Kidney (tissue), 14 donors: Measurements from ENCODE around the gene PARP11. TPM values are rescaled to one million over a fixed set of nuclear protein-coding genes. Genes with fewer than 3 reads are reported as not detected.
"Not testable (repeated sequence)": the region's sequence is repeated elsewhere in the genome, so short reads cannot be mapped to it uniquely, and the experiment has no call there.

Experiments used
- DNase-seq, 5 donors: peaks; one replicate each; pipeline ENCODE4 v3.0.0-alpha.2; 2013 to 2020
- FAIRE-seq: peaks from 2 replicates; lab custom pipeline; 2012; peaks lifted over from hg19 to GRCh38; lab: Jason Lieb, UNC
- H3K27ac ChIP-seq, 2 donors: one replicate each; pipeline ENCODE4 v1.7.0; 2013; ENCODE audit warnings: low read depth in 2 of 2, low read length in 2 of 2, inconsistent platforms in 1 of 2
- H3K27me3 ChIP-seq: one replicate; pipeline ENCODE4 v1.7.1; 2013; ENCODE audit warnings: low read length, inconsistent platforms; ENCODE audit not compliant: control insufficient read depth, insufficient read depth
- H3K36me3 ChIP-seq, 3 donors: one replicate each; pipeline versions ENCODE4 v1.7.0 to v1.7.1; 2013; ENCODE audit warnings: low read length in 3 of 3, control low read depth in 1 of 3, inconsistent platforms in 1 of 3; ENCODE audit not compliant: insufficient read depth in 3 of 3, control insufficient read depth in 2 of 3
- H3K4me1 ChIP-seq, 3 donors: one replicate each; pipeline versions ENCODE4 v1.7.0 to v1.7.1; 2013; ENCODE audit warnings: low read length in 3 of 3, inconsistent platforms in 1 of 3, low read depth in 1 of 3; ENCODE audit not compliant: control insufficient read depth in 2 of 3, insufficient read depth in 2 of 3
- H3K4me3 ChIP-seq, 3 donors: one replicate each; pipeline versions ENCODE4 v1.7.0 to v1.8.1; 2013; ENCODE audit warnings: low read length in 3 of 3, control low read depth in 1 of 3, inconsistent platforms in 1 of 3
- H3K9ac ChIP-seq, 3 donors: one replicate each; pipeline versions ENCODE4 v1.7.0 to v1.7.1; 2013; ENCODE audit warnings: low read length in 3 of 3, control low read depth in 1 of 3, inconsistent platforms in 1 of 3
- H3K9me3 ChIP-seq, 3 donors: one replicate each; pipeline versions ENCODE4 v1.7.0 to v1.7.1; 2013; ENCODE audit warnings: low read length in 3 of 3, control low read depth in 1 of 3, inconsistent platforms in 1 of 3; ENCODE audit not compliant: control insufficient read depth in 2 of 3, insufficient read depth in 1 of 3
- intact Hi-C: fragments of 100-400 bp; cut with DNase I; formaldehyde crosslinking; loops from one replicate; pipeline ENCODE4 v1.11.1; 2022
- polyA plus RNA-seq: library from polyadenylated mRNA; stranded (reverse); fragments of 350-450 nt; fragmentation: Illumina TruSeq; extraction: RNeasy Lipid Tissue Mini Kit (QIAGEN cat#74804); gene quantifications from one replicate; pipeline ENCODE4 v1.2.3, GENCODE V29; 2014; ENCODE audit warnings: low read depth, low replicate concordance; ENCODE audit not compliant: insufficient read depth
- total RNA-seq: library from RNA; stranded (reverse); fragmentation: NEBNext Ultra II Directional; extraction: Animal tissue kit (Norgen Biotek cat#: 25700); gene quantifications from one replicate; pipeline ENCODE4 v1.2.1, GENCODE V29; 2021
- TF ChIP-seq, protein P1 (sequence below): IDR thresholded peaks from 3 replicates; pipeline ENCODE4 v1.5.1; 2012; ENCODE audit warnings: mild to moderate bottlenecking, moderate library complexity, borderline replicate concordance; ENCODE audit not compliant: insufficient read depth; ENCODE audit errors: extremely low read depth
- donor health status: control.
- donor health status: control.
- donor health status: control.
- donor health status: control.
- donor health status: control.
- donor health status: DM: yes; HTN: yes; CAD: no.
- donor health status: Normal renal cell carcinoma (clear cell type).

Gene PARP11
- total and polyA plus RNA-seq, 2 donors from 2014 or later, result 2.6 to 13.1 TPM

DNA sequence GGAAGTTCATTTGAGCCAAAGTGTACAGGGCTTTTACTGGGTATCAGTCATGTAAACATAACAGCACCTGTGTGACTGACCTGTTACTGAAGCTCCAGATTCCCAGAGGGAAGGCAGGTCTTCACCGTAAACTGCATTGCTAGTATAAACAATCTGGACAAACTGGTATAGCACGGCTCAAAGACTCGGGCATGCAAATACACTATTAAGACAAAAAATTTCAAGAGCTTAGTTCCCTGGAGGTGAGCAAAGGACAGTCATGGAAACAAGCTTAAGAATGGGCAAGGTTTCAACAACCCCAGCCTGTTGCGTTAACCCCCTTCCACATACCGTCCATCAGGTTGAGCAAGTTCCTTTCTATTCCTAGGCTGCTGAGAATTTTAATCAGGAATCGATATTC, 9.4 kb downstream of the PARP11 start:
- intact Hi-C loops, result no loop called here
- DNase-seq (no peak), FAIRE-seq (no peak)
- H3K4me3 ChIP-seq, result no peak overlapping the region
- H3K9ac ChIP-seq, result no peak overlapping the region
- no peak overlapping the region for H3K27ac ChIP-seq
- H3K36me3 ChIP-seq, result no peaks in the 10 kb centered on the region
- TF ChIP-seq, protein P1, sequence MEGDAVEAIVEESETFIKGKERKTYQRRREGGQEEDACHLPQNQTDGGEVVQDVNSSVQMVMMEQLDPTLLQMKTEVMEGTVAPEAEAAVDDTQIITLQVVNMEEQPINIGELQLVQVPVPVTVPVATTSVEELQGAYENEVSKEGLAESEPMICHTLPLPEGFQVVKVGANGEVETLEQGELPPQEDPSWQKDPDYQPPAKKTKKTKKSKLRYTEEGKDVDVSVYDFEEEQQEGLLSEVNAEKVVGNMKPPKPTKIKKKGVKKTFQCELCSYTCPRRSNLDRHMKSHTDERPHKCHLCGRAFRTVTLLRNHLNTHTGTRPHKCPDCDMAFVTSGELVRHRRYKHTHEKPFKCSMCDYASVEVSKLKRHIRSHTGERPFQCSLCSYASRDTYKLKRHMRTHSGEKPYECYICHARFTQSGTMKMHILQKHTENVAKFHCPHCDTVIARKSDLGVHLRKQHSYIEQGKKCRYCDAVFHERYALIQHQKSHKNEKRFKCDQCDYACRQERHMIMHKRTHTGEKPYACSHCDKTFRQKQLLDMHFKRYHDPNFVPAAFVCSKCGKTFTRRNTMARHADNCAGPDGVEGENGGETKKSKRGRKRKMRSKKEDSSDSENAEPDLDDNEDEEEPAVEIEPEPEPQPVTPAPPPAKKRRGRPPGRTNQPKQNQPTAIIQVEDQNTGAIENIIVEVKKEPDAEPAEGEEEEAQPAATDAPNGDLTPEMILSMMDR, result no peak
- H3K4me1 ChIP-seq, result no peaks in the 10 kb centered on the region
- H3K27me3 ChIP-seq, result no peaks in the 10 kb centered on the region
- H3K9me3 ChIP-seq, result peaks cover 0 to 15% (median 0%) of the 10 kb centered on the region in 3 donors

GRCh38 chr12:3842517-3842916, 30.7 kb downstream of the PARP11 start:
- intact Hi-C loops, result no loop called here
- Histone ChIP-seq H3K4me1 (no peaks in the 10 kb centered on the region), H3K9me3 (no peaks in the 10 kb centered on the region), H3K27me3 (no peaks in the 10 kb centered on the region), H3K9ac (no peak overlapping the region), H3K27ac (no peak overlapping the region), H3K4me3 (no peak overlapping the region), H3K36me3 (no peaks in the 10 kb centered on the region)
- FAIRE-seq (no peak), DNase-seq (no peak)
- TF ChIP-seq, protein P1, result no peak

GRCh38 chr12:3841783-3842182, 31.4 kb downstream of the PARP11 start:
- no peak overlapping the region for H3K4me3 ChIP-seq
- no peak overlapping the region for H3K9ac ChIP-seq
- TF ChIP-seq, protein P1, result no peak
- no peaks in the 10 kb centered on the region for H3K36me3 ChIP-seq
- no peaks in the 10 kb centered on the region for H3K9me3 ChIP-seq
- H3K27me3 ChIP-seq, result no peaks in the 10 kb centered on the region
- no peak overlapping the region for H3K27ac ChIP-seq
- intact Hi-C loops, result no loop called here
- FAIRE-seq (no peak), DNase-seq (no peak)
- H3K4me1 ChIP-seq, result no peaks in the 10 kb centered on the region

DNA sequence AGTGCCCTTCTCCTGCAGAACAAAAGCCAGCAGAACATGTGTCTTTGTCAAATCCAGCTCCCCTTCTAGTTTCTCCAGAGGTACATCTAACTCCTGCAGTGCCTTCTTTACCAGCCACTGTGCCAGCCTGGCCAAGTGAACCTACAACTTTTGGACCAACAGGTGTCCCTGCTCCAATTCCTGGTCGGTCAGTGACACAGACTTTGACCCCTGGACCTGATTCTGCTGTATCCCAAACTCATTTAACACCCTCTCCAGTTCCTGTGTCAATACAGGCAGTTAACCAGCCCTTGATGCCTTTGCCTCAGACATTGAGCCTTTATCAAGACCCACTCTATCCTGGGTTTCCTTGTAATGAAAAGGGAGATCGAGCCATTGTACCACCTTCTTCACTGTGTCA, 32.4 kb downstream of the PARP11 start:
- intact Hi-C loops, H3K27me3 ChIP-seq, H3K27ac ChIP-seq, FAIRE-seq, DNase-seq, H3K4me3 ChIP-seq, H3K9ac ChIP-seq, H3K4me1 ChIP-seq, H3K9me3 ChIP-seq, H3K36me3 ChIP-seq: not testable (repeated sequence)

- intact Hi-C loops, H3K36me3 ChIP-seq, H3K9me3 ChIP-seq, H3K9ac ChIP-seq, H3K4me1 ChIP-seq, H3K27ac ChIP-seq, FAIRE-seq, DNase-seq, H3K4me3 ChIP-seq, H3K27me3 ChIP-seq: not testable (repeated sequence)
Observed at GRCh38 chr12:3839745-3840144, 33.5 kb downstream of the PARP11 start.

- H3K9me3 ChIP-seq, H3K27me3 ChIP-seq, H3K4me3 ChIP-seq, H3K9ac ChIP-seq, FAIRE-seq, H3K36me3 ChIP-seq, H3K27ac ChIP-seq, intact Hi-C loops, H3K4me1 ChIP-seq: not testable (repeated sequence)
- DNase-seq, result peak in 4 of 5 donors; percentile 22 to 46 (median 27)
Observed at GRCh38 chr12:3838701-3839548, 34.3 kb downstream of the PARP11 start.
